ENCODE data around the gene SPG7.
"Not testable (repeated sequence)": the region's sequence is repeated elsewhere in the genome, so short reads cannot be mapped to it uniquely, and the experiment has no call there.

SPG7 gene

DNA sequence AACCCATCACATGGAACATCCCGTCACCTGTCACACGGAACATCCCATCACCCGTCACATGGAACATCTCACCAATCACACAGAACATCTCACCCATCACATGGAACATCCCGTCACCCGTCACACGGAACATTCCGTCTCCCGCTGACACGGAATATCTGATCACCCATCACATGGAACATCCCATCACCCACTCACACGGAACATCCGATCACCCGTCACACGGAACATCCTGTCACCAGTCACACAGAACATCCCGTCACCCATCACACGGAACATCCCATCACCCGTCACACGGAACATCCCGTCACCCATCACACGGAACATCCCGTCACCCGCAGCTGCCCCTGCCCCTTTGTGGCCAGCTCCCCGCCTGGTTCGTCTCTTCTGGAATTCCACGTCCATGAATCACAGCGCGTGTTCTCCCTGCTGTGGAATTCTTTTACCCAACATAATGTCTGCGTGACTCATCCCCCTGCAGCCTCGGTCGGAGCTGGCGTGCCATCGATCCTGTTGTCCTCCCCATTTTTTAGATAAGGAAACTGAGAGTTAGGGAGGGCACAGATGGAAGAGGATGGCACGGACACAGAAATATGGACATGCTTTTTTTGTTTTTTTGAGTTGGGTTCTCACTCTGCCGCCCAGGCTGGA, 73.0 kb downstream of the SPG7 start:
- DNase-seq (ENCODE audit: low spot score), result no peak

DNA sequence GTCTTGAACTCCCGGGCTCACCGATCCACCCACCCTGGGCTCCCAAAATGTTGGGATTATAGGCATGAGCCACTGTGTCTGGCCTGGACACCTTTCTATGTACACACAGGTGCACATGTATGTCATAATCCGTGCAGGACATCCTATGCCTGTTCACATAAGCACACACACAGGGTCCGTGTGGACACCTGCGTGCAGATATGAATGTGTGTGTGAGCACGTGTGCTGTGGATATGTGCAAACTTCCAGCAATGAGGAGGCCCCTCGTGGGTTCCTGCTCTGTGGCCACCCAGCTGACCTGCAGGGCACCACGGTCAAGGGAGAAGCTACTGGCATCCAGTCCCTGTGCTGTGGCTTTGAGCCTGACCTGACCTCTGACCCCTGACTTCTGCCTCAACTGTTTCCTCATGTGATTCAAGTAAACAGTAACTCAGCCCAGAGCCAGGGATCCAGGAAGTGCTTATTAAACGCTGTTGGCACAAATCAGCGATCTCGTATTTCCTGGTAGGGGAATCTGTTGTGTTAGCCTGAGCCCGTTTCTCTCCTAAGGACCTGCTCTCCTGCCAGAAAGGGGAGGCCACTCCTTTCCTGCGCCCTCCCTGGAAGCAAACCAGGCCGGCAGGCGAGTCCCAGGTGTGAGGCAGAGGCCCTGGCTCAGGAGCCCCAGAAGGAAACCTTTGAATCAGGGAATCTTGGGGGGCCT, 73.8 kb downstream of the SPG7 start:
- no peak for DNase-seq (ENCODE audit: low spot score)

DNA sequence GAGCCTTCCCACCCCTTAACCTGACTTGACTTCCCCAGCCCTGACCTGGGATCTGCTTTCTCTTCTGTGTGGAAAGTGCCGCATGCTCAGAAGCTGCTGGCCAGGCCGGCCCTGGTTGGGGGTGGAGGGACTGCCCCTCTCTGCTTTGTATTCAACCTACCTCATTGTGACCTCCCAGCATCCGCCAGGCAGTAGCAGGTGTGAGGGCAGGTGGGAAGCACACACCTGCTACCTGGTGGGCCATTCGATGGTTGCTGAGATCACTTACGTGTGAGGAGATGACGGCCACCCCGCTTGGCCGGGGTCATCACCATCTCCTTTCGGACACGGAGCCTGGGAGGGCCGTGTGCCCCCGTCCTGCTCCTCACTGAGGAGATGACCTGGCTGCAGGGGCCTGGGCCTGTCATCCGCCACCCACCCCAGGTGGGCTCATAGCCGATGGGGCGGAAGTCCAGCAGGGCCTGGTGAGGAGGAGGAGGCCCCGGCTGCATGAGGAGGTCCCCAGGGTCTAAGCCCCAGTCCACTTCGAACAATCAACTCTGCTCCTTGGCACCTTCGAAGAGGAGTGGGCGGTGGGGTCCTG, 74.5 kb downstream of the SPG7 start:
- DNase-seq (ENCODE audit: low spot score), result no peak

DNA sequence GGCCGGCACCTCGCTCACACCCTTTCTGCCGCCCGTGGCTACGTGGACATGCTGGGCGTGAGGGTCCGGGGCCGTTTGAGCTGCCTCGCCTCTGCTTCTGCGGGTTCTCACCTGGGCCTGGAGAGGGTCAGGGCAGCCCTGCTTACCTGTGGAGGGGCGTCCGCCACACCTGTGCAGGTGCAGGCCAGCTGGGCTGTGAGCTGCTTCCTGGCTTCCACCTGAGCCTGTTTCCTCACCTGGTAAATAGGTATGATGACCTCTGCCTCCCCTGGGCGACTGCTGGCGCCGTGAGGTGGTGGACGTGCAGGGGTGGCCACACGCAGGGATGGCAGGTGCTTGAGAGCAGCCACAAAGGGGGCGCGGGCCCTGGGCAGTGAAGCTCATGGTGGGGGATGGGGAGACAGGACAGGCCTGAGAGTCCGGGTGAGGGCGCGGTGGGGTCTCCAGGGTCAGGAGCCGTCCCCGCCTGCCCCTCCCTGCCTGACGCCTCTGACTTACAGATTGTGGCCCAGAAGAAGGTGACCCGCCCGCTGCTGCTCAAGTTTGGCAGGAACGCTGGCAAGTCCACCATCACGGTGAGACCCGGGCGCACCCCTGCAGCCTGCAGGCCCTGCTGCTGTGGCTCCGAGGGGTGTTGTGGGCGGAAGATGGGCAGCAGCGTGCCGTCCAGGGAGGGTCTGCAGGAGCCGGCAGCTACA, 75.1 kb downstream of the SPG7 start:
- DNase-seq (ENCODE audit: low spot score), result no peak

DNA sequence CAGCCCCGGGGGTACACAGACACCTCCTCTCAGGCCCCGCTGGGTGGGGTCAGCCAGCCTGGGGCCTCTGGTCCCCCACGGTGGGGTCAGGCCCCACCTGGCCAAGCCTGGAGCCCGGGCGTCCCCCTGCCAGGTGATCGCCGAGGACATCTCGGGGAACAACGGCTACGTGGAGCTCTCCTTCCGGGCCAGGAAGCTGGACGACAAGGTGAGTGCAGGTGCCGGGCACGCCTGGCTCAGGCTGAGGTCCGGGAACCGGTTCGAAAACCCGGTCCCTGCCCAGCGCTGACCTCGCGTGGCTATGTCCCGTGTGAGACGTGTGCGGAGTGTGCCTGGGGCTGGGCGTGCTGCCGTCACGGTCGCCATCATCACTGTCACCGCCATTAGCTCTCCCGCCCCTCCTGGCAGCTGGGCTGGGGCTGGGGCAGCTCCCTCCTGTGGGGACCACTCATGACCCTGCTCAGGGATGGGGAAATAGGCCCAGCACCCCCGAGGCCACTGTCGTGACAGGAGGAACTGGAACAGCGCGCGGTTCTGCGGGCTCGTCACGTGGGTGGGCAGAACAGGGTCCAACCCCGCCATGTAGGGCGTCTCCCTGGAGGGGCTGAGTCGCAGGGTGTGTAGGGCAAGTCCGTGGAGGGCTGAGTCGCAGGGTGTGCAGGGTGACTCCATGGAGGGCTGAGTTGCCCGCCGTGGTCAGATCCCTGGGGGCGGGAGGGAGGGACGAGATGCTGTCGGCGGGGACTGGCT, 75.9 kb downstream of the SPG7 start:
- no peak for DNase-seq (ENCODE audit: low spot score)

DNA sequence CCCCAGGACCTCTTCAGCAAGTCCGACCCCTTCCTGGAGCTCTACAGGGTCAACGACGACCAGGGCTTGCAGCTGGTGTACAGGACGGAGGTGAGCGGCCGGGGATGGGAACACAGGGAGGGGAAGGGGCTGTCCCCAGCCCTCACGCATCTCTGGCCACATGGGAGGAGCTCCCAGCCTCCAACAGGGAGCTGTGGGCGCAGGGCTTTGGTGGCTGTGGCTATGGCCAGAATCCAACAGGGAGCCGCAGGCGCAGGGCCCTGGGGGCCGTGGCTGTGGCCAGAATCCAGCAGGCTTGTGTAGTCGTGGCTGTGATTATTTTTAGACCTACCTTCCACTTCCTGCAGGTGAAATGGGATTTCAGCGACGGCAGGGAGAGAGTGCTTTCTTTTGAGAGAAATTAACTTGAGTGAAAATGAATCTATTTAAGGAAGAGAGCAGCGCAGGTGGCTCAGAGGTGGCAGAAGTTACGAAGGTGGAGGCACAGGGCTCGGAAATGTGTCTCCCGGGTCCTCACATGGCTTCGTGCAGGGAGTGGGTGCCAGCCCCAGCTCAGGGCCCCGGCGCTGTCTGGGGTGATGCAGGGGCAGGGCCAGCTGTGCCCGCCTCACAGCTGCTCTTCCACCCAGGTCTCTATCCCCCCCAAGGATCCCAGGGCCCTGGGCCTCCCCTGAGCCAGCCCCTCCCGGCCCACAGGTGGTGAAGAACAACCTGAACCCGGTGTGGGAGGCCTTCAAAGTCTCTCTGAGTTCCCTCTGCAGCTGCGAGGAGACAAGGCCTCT, 76.8 kb downstream of the SPG7 start:
- no peak for DNase-seq (ENCODE audit: low spot score)

DNA sequence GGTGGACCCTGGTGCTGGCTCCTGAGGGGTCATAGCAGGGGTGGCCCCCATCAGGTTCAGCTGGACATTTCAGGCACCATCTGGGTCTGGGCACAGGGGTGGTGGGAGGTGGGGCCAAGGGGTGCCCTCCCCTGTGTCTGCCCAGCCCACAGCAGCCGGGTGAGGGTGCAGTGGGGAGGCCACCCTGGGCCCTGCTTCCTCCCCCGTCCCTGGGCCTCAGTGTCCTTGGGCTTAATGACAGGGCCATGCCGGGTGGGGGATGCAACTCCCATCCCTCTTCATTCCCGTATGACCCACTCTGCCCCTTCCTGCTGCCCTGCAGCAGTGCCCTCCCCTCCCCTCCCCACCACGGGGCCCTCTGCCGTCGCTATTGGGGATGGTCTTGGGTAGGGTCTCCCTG, 78.0 kb downstream of the SPG7 start:
- DNase-seq (ENCODE audit: low spot score), result no peak

DNA sequence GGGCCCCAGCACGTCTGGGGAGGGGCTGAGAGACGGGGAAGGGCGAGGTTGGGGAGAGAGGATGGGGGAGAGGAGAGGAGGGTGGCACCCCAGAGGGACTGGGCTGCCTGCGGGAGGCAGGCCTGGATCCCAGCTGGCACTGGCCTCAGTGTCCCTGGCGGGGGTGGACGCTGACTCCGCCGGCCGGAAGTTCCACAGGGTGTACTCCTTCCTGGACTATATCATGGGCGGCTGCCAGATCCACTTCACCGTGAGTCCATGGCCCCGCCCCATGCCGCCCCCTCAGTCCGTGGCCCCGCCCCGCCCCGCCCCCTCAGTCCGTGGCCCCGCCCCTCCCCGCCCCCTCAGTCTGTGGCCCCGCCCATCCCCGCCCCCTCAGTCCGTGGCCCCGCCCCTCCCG, 78.7 kb downstream of the SPG7 start:
- DNase-seq (ENCODE audit: low spot score), result no peak

DNA sequence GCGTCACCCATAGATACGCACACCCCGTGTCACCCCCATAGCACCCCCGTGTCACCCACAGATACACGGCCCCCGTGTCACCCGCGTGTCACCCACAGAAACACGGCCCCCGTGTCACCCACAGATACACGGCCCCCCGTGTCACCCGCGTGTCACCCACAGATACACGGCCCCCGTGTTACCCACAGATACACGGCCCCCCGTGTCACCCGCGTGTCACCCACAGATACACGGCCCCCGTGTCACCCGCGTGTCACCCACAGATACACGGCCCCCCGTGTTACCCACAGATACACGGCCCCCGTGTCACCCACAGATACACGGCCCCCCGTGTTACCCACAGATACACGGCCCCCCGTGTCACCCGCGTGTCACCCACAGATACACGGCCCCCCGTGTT, 79.5 kb downstream of the SPG7 start:
- DNase-seq (ENCODE audit: low spot score), result not testable (repeated sequence)

DNA sequence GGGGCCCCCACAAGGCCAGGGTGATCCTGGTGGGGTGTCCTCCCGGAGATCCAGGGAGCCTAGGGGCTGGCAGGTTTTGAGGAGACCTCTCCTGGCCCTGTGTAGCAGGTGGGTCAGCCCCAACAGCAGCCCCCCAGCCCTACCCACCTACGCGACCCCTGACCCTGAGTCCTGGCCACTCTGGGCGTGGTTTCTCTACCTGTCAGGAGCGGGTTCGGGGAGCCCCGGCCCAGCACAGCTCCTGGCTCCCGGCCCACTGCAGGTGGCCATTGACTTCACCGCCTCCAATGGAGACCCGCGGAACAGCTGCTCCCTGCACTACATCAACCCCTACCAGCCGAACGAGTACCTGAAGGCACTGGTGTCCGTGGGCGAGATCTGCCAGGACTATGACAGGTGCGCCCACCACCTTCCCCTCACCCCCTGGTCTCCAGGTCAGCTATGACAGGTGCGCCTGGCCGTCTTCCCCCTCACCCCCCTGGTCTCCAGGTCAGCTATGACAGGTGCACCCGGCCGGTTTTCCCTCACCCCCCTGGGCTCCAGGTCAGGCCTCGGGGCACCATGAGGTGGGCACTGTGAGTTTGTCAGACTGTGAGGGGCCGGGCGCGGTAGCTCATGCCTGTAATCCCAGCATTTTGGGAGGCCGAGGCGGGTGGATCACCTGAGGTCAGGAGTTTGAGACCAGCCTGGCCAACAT, 80.4 kb downstream of the SPG7 start:
- no peak for DNase-seq (ENCODE audit: low spot score)

DNA sequence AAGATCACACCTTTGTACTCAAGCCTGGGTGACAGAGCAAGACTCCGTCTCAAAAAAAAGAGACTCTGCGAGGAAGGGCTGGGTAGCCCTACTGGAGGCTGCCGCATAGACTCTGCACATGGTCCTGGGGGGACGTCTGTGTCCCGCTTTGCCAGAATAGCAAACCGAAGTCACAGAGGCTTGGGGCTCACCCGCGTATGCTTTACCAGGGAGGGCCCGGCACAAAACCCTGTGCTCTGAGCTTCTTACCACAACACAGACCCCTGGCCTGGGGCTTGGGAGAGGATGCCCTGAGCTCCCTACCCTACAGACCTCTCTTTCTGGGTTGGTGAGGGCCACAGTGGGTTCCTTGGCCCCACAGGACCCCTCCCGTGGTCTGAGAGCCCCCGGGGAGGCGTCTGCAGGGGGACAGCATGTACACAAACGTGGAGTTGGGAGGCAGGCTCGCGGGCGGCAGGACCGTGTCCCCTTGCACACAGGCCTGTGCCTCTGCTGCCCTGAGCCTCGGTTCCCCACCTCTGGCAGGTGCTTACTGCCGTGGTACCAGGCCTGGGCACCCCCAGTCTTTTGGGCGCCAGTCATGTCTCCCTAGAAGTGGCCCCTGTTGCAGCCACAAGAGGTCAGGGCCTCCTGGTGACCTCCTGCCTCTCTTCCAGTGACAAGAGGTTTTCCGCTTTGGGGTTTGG, 81.2 kb downstream of the SPG7 start:
- no peak for DNase-seq (ENCODE audit: low spot score)

DNA sequence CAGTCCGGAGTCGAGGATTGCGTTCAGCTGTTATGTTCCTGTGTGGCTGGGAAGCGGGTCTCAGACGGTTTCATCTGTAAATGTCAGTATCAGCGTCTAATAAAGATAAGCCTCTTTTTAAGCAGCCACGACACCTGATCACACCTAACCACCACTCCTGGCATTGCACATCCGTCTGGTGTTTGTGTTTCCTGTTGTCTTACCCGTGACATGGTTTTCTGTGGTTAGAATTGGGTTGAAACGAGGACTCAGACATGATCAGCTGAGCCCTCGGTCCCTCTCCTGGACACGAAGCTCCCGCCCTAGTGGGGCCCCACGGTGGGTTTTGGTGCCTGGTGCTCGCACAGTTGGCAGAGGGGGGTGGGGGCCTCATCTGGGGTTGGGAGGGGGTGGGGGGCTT, 85.6 kb downstream of the SPG7 start:
- no peak for DNase-seq (ENCODE audit: low spot score)

DNA sequence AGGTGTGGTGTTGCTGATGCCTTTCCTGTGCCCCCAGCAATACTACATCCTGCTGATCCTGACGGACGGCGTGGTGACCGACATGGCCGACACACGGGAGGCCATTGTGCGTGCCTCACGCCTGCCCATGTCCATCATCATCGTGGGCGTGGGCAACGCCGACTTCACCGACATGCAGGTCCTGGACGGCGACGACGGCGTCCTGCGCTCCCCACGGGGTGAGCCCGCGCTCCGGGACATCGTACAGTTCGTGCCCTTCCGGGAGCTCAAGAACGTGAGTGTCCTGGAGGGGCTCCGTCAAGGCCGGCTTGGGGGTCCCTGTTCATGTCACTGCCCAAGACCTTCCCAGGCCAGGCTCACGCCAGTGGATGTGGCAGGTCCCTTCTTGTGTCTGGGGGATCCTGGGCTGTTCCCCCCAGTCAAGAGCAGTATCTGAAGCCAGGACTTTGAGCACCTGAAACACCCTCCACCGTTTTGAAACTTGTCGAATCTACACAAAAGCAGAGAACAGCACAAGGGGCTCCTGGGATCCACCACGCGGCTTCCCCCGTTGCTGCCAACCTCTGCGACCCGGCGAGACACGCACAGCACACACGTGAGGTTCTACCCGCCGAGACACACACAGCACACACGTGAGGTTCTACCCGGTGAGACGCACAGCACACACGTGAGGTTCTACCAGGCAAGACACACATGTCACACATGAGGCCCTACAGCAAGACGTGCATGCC, 87.3 kb downstream of the SPG7 start:
- no peak for DNase-seq (ENCODE audit: low spot score)

DNA sequence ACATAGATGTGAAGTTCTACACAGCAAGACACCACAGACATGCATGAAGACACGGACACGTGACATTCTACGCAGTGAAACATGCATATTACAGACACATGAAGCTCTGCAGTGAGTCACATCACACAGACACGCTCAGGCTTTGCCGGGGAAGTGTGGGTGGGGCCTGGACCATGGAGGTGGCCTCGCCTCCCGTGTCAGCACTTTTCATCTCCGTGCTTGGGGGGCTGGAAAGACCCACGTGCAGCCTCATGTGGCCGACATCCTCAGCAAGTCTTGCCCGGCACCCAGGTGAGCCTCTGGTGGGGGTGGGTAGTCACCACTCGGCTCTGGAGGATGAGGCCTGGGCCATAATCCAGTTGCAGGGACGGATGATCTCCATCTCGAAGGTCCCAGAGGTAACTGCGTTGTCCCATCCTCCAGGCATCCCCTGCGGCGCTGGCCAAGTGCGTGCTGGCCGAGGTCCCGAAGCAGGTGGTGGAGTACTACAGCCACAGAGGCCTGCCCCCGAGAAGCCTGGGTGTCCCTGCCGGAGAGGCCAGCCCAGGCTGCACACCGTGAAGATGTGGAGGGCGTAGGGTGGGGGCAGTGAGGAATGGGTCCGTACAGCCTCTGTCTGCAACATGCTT, 88.0 kb downstream of the SPG7 start:
- no peak for DNase-seq (ENCODE audit: low spot score)

DNA sequence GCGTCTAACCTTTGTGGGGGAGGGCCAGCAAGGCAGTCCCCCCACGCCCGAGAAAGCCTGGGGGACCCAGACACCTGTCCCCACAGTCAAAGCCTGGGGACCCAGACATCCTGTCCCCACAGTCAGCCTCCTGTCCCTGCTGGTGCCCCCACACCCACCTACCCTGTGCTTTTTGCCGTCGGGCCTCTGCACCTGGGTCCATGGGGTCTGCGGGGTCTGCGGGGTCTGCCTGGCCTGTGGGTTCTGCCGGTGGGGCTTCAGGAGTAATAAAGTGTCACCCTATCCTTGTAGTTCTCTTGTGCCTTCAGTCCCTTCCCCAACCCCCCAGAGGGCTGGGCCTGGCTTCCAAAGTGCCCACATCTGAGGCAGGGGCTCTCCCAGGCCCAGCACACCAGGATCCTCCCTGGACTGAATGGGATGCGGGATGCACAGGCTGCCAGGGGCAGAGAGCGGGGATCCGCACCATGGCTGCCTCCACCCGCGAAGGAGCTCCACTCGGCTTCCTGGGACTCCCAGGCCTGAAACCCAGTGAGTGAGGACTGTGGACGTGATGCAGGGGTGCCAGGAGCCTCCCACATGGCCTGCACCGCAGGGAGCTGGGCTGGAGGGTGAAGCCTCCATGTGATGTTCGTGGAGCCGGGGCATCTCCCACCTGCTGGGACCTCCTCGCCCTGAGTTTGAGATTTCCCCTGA, 88.9 kb downstream of the SPG7 start:
- DNase-seq (ENCODE audit: low spot score), result no peak

DNA sequence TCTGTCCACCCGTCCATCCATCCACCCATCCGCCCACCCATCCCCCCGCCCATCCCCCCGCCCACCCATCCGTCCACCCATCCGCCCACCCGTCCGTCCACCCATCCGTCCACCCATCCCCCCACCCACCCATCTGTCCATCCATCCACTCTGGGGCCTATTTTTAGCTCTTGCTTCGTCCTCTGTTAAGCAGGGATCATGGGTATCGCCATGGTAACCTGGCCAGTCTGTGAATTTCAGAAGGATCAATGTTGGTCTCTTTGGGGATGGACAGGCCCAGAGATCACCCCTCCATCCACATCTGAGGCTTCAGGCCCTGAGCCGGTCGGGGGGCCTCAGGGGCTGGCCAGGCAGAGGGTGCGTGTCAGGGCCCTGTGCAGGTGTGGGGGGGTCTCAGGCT, 90.0 kb downstream of the SPG7 start:
- no peak for DNase-seq (ENCODE audit: low spot score)

DNA sequence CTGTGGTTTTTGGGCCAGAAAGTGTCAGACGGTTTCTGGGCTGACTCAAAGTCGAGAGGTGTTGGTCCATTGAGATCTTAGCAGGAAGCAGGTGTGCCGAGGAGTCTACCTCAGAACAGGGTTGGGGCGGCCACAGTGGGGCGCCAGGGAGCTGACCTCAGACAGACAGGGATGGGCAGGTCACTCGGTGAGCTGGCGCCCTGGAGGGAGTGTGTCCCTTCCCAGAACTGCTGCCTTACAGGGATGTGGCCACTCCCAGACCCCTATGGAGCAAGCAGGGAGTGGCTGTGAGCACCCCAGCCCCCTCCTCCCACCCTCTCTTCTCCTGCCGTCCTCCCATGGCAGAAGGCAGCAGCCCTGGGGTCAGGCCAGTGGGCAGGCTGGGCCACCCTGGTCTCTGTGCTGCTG, 91.3 kb downstream of the SPG7 start:
- DNase-seq (ENCODE audit: low spot score), result no peak

DNA sequence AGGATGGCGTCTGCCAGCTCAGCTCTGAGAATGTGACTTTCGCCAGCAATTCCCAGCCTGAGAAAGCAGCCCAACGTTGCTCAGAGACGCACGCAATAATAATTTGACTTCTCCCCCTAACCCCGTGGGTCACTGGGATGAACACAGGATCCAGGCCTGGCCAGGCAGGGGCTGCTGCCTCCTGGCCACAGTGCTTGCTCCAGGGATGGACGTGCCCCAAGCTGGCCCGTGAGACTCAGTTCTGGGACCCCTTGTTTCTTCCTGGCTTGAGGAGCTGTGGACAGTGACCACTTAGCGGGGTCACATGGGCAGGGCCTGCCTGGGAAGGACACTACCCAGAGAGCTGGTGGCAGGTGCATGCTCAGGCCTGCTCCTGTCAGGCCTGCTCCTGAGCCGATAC, 91.7 kb downstream of the SPG7 start:
- DNase-seq (ENCODE audit: low spot score), result no peak

DNA sequence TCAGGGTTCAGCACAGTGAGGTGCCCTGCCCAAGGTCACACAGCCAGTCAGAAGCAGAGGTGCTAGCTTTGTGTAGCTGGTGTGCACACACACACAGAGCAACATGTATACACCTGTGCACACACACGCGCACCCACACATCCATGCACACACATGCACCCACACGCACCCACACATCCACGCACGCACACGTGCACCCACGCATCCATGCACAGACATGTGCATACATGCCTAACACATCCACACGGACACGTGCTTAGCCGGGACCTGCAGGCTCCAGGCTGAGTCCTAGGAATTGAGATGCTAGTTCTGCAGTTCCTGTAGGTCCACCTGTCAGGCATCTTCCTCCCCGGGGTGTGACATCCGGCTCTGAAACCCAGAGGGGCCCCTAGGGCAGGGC, 92.2 kb downstream of the SPG7 start:
- DNase-seq (ENCODE audit: low spot score), result no peak
